ENCODE results near the gene ENPP7. TPM values are rescaled to one million over a fixed set of nuclear protein-coding genes. Genes with fewer than 3 reads are reported as not detected.

ENPP7 gene, protein sequence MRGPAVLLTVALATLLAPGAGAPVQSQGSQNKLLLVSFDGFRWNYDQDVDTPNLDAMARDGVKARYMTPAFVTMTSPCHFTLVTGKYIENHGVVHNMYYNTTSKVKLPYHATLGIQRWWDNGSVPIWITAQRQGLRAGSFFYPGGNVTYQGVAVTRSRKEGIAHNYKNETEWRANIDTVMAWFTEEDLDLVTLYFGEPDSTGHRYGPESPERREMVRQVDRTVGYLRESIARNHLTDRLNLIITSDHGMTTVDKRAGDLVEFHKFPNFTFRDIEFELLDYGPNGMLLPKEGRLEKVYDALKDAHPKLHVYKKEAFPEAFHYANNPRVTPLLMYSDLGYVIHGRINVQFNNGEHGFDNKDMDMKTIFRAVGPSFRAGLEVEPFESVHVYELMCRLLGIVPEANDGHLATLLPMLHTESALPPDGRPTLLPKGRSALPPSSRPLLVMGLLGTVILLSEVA
- total RNA-seq: not detected in 2 replicates

DNA sequence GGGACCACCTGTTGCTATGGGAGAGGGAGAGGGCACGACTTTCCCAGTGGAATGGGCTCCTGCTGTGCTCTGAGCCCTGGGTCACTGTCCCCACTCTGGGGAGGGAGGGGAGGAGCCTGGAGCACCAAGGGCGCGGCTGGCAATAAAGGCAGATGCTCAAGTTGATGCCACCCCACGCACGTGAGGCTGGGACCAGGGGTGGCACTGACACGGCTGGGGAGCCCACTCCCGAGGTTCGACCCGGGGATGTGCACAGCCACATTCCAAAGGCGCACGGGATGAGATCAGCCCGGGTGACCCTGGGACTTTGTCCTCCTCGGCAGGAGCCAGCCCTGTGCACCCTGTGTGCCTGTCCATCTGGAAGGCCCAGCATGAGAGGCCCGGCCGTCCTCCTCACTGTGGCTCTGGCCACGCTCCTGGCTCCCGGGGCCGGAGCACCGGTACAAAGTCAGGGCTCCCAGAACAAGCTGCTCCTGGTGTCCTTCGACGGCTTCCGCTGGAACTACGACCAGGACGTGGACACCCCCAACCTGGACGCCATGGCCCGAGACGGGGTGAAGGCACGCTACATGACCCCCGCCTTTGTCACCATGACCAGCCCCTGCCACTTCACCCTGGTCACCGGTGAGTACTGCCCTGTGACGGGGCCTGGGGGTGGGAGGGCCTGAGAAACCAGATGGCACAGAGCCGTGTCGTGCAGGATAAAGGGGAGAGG is at the start of gene ENPP7:
ENPP7 (plus strand) TSS at position 175 of the 715 bp plus-strand sequence; CDS start at position 372, 197 bp downstream.

DNA sequence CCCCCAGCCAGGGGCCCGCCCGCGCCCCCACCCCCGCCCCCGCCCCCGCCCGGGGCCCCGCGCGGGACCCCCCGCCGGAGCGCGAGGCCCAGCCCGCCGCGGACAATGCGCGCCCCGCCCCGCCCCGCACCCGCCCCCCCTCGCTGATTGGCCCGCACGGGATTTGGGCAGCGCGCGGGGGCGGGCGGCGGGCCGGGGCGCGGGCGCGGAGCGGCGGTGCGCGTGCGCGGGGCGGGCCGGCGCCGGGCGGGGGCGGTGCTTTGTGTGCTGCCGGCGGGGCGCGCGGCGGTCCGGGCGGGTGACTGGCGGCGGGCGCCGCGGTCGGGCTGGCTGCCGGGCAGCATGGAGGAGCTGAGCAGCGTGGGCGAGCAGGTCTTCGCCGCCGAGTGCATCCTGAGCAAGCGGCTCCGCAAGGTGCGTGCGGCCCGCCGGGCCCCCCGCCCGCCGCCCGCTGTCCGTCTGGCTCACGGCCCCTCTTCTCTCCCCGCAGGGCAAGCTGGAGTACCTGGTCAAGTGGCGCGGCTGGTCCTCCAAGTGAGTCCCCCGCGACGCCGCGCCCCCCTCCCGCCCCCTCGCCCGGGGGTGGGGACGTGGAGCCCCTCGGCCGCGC is 47.3 kb downstream of the ENPP7 start, which contains the start of gene CBX2:
CBX2 (plus strand) TSS at position 255 of the 610 bp plus-strand sequence; CDS start at position 343, 88 bp downstream.

Other genes with a start within 250 kb of the ENPP7 start
- not detected in 2 replicates for gene RBFOX3, start 119.9 kb upstream of the ENPP7 start, total RNA-seq
- 0.32 and 1.2 TPM in 2 replicates for gene CBX2, start 47.2 kb downstream of the ENPP7 start, total RNA-seq
- gene CBX8, start 66.1 kb downstream of the ENPP7 start, total RNA-seq: 2.5 and 5.6 TPM in 2 replicates
- gene CBX4, start 108.5 kb downstream of the ENPP7 start, total RNA-seq: 5.5 and 6.5 TPM in 2 replicates